SK-N-SH (cell line): ENCODE measurements around the gene GYG1.

ENCODE experiments used
- MXI1 ChIP-seq: IDR thresholded peaks from 2 replicates; pipeline ENCODE4 v1.6.1; 2012; ENCODE audit warnings: mild to moderate bottlenecking, low read depth, low read length, improper control_type of control experiment
- NFIC ChIP-seq: IDR thresholded peaks from 2 replicates; pipeline ENCODE4 v1.4.0; 2012; ENCODE audit warnings: borderline replicate concordance
- PBX3 ChIP-seq: IDR thresholded peaks from 2 replicates; pipeline ENCODE4; 2012
- SIN3A ChIP-seq: IDR thresholded peaks from 2 replicates; pipeline ENCODE4 v1.6.1; 2012; ENCODE audit warnings: low read depth, mild to moderate bottlenecking, low read length, moderate library complexity, borderline replicate concordance
- TF ChIP-seq, protein P1 (sequence below): fragments of 200-600 bp; sonication (generic); IDR thresholded peaks from 2 replicates; pipeline ENCODE4 v1.6.1; 2017; ENCODE audit warnings: antibody characterized with exemption, mild to moderate bottlenecking, moderate library complexity
- TF ChIP-seq, protein P2 (sequence below): IDR thresholded peaks from 2 replicates; pipeline ENCODE4 v1.4.0; 2012; ENCODE audit warnings: low read depth
- TF ChIP-seq, protein P3 (sequence below): fragments of 150-350 bp; IDR thresholded peaks from 2 replicates; pipeline ENCODE4 v1.6.1; 2017; ENCODE audit warnings: antibody characterized with exemption, low read length, low read depth, borderline replicate concordance

DNA sequence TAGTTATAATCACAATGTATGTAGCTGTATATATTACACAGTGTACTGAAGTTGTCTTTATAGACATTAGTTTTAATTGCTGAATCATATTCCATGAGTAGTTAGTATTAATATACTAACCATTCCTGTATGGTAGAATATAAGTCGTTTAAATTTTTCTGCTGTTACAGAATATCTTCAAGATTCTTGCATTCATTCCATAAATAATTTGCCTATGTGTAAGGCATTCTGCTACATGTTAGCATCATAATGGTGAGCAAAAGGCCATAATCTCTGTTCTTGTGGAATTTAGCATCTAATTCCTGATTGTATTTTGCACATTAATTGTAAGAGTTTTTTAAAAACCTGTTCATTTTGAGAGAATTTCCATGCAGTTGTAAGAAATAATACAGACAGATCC lies 14.1 kb downstream of the GYG1 start:
- TF ChIP-seq, protein P1, sequence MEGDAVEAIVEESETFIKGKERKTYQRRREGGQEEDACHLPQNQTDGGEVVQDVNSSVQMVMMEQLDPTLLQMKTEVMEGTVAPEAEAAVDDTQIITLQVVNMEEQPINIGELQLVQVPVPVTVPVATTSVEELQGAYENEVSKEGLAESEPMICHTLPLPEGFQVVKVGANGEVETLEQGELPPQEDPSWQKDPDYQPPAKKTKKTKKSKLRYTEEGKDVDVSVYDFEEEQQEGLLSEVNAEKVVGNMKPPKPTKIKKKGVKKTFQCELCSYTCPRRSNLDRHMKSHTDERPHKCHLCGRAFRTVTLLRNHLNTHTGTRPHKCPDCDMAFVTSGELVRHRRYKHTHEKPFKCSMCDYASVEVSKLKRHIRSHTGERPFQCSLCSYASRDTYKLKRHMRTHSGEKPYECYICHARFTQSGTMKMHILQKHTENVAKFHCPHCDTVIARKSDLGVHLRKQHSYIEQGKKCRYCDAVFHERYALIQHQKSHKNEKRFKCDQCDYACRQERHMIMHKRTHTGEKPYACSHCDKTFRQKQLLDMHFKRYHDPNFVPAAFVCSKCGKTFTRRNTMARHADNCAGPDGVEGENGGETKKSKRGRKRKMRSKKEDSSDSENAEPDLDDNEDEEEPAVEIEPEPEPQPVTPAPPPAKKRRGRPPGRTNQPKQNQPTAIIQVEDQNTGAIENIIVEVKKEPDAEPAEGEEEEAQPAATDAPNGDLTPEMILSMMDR, result no peak
- TF ChIP-seq, protein P2, sequence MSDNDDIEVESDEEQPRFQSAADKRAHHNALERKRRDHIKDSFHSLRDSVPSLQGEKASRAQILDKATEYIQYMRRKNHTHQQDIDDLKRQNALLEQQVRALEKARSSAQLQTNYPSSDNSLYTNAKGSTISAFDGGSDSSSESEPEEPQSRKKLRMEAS, result no peak
- TF ChIP-seq PBX3 (no peak), MXI1 (no peak), SIN3A (no peak), NFIC (no peak)
- TF ChIP-seq, protein P3, sequence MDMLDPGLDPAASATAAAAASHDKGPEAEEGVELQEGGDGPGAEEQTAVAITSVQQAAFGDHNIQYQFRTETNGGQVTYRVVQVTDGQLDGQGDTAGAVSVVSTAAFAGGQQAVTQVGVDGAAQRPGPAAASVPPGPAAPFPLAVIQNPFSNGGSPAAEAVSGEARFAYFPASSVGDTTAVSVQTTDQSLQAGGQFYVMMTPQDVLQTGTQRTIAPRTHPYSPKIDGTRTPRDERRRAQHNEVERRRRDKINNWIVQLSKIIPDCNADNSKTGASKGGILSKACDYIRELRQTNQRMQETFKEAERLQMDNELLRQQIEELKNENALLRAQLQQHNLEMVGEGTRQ, result no peak
